ENCODE data around the gene NPW. TPM values are rescaled to one million over a fixed set of nuclear protein-coding genes. Genes with fewer than 3 reads are reported as not detected.

Gene NPW
- total and polyA plus RNA-seq, 2 of the 8 experiments (the other 6 are each of a cell fraction or from before 2014, with no cell fraction given): 4.0 to 10.3 TPM

DNA sequence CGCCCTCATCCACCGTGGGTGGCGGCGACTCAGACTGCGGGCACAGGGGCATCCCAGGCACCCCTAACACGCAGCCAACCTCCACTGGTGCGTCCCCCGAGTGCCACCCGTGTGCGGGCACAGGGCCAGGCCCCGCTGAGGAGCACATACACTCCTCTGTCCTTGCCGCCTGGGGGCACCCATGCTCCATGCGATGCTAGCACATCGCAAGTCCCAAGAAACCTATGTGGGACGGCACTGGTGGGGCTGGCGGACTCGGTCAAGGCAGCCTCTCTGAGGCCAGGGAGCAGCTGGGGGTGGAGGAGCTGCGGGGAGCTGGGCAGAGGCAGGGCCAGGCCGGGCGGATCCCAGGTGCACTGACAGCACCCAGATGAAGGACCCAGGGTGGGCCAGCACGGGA, 13.9 kb upstream of the NPW start (continued):
- TF ChIP-seq, protein P1, sequence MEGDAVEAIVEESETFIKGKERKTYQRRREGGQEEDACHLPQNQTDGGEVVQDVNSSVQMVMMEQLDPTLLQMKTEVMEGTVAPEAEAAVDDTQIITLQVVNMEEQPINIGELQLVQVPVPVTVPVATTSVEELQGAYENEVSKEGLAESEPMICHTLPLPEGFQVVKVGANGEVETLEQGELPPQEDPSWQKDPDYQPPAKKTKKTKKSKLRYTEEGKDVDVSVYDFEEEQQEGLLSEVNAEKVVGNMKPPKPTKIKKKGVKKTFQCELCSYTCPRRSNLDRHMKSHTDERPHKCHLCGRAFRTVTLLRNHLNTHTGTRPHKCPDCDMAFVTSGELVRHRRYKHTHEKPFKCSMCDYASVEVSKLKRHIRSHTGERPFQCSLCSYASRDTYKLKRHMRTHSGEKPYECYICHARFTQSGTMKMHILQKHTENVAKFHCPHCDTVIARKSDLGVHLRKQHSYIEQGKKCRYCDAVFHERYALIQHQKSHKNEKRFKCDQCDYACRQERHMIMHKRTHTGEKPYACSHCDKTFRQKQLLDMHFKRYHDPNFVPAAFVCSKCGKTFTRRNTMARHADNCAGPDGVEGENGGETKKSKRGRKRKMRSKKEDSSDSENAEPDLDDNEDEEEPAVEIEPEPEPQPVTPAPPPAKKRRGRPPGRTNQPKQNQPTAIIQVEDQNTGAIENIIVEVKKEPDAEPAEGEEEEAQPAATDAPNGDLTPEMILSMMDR (IDR thresholded peaks at IDR 0.05; ENCODE audit: control extremely low read depth in 1 of 3, insufficient read depth in 1 of 3, low read depth in 1 of 3, low read length in 3 of 3): peak in 2 of 3 experiments; percentile 50; a peak in 3 of 4 replicates
- TF ChIP-seq BACH1 (IDR thresholded peaks at IDR 0.05; ENCODE audit: low read length): no peak
- TF ChIP-seq TCF12 (IDR thresholded peaks at IDR 0.05; ENCODE audit: low read depth, low read length): no peak
